Kidney epithelial cell (primary cell): ENCODE measurements around the gene EIPR1. TPM values are rescaled to one million over a fixed set of nuclear protein-coding genes. Genes with fewer than 3 reads are reported as not detected.
"Not testable (repeated sequence)": the region's sequence is repeated elsewhere in the genome, so short reads cannot be mapped to it uniquely, and the experiment has no call there.

Experiments used
- DNase-seq: peaks from one replicate; pipeline ENCODE4 v3.0.0-alpha.2; 2010; ENCODE audit warnings: low read depth
- H3K27me3 ChIP-seq: 2 replicates; pipeline ENCODE4 v1.6.0; 2011; ENCODE audit warnings: low read length; ENCODE audit not compliant: control insufficient read depth, insufficient read depth
- H3K36me3 ChIP-seq: 2 replicates; pipeline ENCODE4 v1.5.1; 2011; ENCODE audit warnings: low read length; ENCODE audit not compliant: control insufficient read depth, insufficient read depth
- H3K4me3 ChIP-seq: 2 replicates; pipeline ENCODE4 v1.5.1; 2011; ENCODE audit warnings: low read depth, mild to moderate bottlenecking, control low read depth, low read length
- CTCF ChIP-seq: IDR thresholded peaks from 2 replicates; pipeline ENCODE4 v1.5.1; 2011; ENCODE audit warnings: mild to moderate bottlenecking, moderate library complexity, low read length, control low read depth, inconsistent platforms; ENCODE audit not compliant: insufficient read depth, poor library complexity, severe bottlenecking
- total RNA-seq: library from RNA; depleted of rRNA; stranded (reverse); fragments of >200 nt; gene quantifications from 2 replicates; pipeline ENCODE4 v1.2.3, GENCODE V29; 2015

EIPR1 gene
- total RNA-seq, 1 donor from 2014 or later, result 67.2 TPM

- DNase-seq, result no peak
- no peak for TF ChIP-seq CTCF
- Histone ChIP-seq H3K4me3 (no peak overlapping the region), H3K36me3 (no peaks in the 10 kb centered on the region), H3K27me3 (no peaks in the 10 kb centered on the region)
Observed at GRCh38 chr2:3284657-3285630, 92.7 kb downstream of the EIPR1 start.

DNA sequence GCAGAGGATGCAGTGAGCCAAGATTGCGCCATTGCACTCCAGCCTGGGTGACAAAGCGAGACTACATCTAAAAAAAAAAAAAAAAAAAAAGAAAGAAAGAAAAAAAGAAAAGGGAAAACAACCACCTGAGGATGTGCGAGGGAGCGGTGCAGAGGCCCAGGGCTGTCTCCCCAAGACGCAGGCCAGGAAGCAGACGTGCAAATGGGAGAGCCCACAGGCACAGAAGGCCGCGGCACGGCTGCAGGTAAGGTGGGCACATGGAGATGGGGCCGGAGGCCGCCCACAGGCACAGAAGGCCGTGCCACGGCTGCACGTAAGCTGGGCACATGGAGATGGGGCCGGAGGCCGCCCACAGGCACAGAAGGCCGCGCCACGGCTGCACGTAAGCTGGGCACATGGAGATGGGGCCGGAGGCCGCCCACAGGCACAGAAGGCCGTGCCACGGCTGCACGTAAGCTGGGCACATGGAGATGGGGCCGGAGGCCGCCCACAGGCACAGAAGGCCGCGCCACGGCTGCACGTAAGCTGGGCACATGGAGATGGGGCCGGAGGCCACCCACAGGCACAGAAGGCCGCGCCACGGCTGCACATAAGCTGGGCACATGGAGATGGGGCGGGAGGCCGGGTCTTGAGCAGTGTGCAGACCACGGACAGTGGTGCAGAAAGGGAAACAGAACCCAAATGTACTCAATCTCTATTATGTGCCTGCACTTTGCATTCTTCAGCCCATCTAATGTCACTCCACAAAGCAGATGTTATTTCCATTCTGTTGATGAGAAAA lies 93.6 kb downstream of the EIPR1 start:
- H3K4me3 ChIP-seq, H3K36me3 ChIP-seq, H3K27me3 ChIP-seq, DNase-seq: not testable (repeated sequence)

DNA sequence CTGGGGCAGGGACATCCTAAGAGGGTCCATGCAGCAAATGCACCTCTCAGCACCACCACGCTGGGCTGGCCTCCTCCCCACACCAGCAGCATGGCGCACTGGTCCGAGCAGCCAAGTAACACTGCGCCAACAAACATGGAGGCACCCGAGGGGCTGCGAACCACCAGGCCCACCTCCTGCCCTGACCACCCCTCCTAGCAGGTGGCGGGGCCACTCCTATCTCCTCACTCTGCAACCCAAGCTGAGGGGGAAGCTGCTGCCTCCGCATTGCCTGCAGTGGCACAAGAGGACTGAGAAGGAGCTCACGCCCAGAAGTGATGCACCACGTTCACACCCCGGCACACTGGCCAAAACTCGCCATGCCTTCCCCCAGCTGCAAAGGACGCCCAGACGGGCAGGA lies 94.4 kb downstream of the EIPR1 start:
- H3K36me3 ChIP-seq, result no peaks in the 10 kb centered on the region
- TF ChIP-seq CTCF, result no peak
- no peak overlapping the region for H3K4me3 ChIP-seq

DNA sequence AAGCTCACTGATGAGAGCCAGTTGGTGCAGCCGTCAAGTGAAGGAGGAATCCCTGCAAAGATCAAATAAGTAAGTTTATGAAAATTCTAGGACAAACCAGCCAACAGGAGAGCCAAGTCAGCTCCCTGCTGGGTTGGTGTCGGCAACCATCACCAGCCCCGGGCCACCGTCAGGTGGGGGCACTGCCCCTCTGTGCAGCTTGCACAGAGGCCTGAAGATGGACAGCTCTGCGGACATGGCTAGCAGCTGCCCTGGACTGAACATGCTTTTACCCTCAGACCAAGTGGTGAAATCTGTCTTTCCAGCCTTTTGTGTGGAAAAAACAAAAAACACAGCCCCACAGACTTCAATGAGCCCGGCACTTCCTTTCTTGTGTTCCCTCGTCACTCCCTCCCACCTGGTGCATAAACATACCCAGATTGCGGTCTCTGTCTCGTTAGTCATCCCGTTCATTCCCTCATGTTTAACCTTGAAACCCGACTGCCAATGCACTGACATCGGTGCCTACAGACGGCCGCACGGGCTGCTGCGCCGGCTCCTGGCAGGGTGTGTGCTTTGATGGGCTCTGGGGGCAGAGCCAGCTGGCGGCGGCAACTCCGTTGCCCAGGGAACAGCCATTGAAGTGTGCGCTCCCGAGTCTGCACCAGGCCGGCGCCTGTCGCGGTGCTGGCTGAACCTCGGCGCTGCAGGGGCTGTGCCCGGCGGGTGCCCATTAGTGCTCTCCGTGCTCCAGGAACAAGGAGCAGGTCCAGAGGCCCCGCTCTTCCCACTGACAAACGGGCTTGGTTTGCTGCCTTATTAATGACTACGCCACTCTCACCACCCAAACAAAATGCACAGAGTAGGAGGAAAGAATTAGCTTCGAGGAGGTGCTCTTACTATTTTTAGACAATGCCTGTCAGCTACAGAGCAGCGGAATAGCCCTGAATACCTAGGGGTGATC lies 95.3 kb downstream of the EIPR1 start:
- TF ChIP-seq CTCF, result no peak
- Histone ChIP-seq H3K4me3 (peak overlapping the region; percentile 10), H3K27me3 (no peaks in the 10 kb centered on the region), H3K36me3 (no peaks in the 10 kb centered on the region)
- DNase-seq, result peak; percentile 90

More for the DNA sequence above, 94.4 kb downstream of the EIPR1 start:
- no peaks in the 10 kb centered on the region for H3K27me3 ChIP-seq
- DNase-seq, result no peak

DNA sequence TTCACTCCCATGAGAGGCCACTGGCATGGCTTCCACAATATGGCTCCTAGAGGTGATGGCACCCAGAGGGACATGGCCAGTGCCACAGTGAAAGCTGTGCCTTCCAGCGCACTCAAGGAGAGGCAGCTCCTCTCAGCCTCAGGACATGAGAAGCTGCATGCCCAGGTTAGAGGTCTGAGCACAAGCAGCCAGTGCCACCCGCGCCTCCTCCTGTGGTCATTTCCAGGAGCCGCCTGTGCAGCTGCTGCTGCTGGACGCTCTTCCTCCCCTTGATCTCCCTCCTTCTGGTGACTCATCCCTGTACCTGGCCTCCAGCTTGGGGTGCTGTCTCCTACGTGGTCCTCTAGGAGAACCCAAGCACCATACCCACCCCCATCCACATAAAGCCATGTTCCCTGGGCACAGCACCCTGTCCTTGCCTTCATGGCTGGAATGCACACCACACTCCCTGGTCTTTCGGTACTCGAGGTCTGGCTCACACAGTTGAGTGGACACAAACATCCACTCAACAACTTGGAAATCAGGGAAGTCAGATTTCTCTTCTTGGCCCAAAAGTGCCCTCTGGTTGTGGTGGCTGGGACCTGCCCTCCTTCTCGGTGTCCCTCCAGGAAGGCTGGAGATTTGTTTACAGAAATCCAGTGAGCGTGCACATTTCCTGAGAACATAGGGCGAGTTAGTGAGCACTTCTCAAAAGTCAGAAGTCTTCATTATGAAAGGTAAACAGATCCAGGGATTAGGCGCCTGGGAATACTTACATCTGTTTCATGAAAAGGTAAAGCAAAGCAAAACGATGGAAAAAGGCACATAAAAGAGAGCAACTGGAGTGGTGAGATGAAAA lies 96.7 kb downstream of the EIPR1 start:
- DNase-seq, result no peak
- no peaks in the 10 kb centered on the region for H3K27me3 ChIP-seq
- H3K4me3 ChIP-seq, result no peak overlapping the region
- H3K36me3 ChIP-seq, result no peaks in the 10 kb centered on the region
- no peak for TF ChIP-seq CTCF
